HG02970 (cell line): Measurements from ENCODE around the gene C1orf116.

Source experiments
- ATAC-seq: cut with Tn5 transposase; IDR thresholded peaks from one replicate; pipeline ENCODE4 v1.9.1; 2021; ENCODE audit warnings: mild to moderate bottlenecking, moderate library complexity, moderate number of reproducible peaks; ENCODE audit not compliant: unreplicated experiment, low FRiP score

Gene C1orf116

GRCh38 chr1:207003210-207003609, 29.3 kb downstream of the C1orf116 start:
- ATAC-seq: no peak

GRCh38 chr1:207002724-207003146, 29.8 kb downstream of the C1orf116 start:
- ATAC-seq: no peak

- ATAC-seq: no peak
Measured at GRCh38 chr1:207001492-207002245, 30.9 kb downstream of the C1orf116 start.

GRCh38 chr1:207000651-207001291, 31.8 kb downstream of the C1orf116 start:
- ATAC-seq: no peak

GRCh38 chr1:206998816-206999215, 33.7 kb downstream of the C1orf116 start:
- no peak for ATAC-seq

- no peak for ATAC-seq
Measured at GRCh38 chr1:206992790-206993189, 39.8 kb downstream of the C1orf116 start.

- ATAC-seq: no peak
Measured at GRCh38 chr1:206987873-206988272, 44.7 kb downstream of the C1orf116 start.

- ATAC-seq: no peak
Measured at GRCh38 chr1:206986885-206987284, 45.7 kb downstream of the C1orf116 start.

- no peak for ATAC-seq
Measured at GRCh38 chr1:206986402-206986801, 46.2 kb downstream of the C1orf116 start.

- ATAC-seq: no peak
Measured at GRCh38 chr1:206985162-206985749, 47.3 kb downstream of the C1orf116 start.

GRCh38 chr1:206982216-206982615, 50.3 kb downstream of the C1orf116 start:
- ATAC-seq: no peak

GRCh38 chr1:206979379-206980043, 53.0 kb downstream of the C1orf116 start:
- no peak for ATAC-seq

- ATAC-seq: no peak
Measured at GRCh38 chr1:206978259-206978658, 54.3 kb downstream of the C1orf116 start.

- no peak for ATAC-seq
Measured at GRCh38 chr1:206975306-206975705, 57.2 kb downstream of the C1orf116 start.

GRCh38 chr1:206974140-206974539, 58.4 kb downstream of the C1orf116 start:
- no peak for ATAC-seq

GRCh38 chr1:206972728-206973127, 59.8 kb downstream of the C1orf116 start:
- ATAC-seq: no peak

GRCh38 chr1:206971029-206971655, 61.4 kb downstream of the C1orf116 start:
- ATAC-seq: no peak

GRCh38 chr1:206970446-206970845, 62.1 kb downstream of the C1orf116 start, which contains the start of gene FCAMR:
Gene FCAMR, minus strand, starts transcription at chr1:206970460. Its CDS starts 335 bp downstream, at chr1:206970125.
- no peak for ATAC-seq

- ATAC-seq: no peak
Measured at GRCh38 chr1:206969090-206969489, 63.5 kb downstream of the C1orf116 start.
